HG03565 (cell line): ENCODE results near the gene FGFBP1.
A peak's percentile ranks its signal among the peaks of the same experiment; 100 is the strongest.

Source experiments
- ATAC-seq: cut with Tn5 transposase; IDR thresholded peaks from one replicate; pipeline ENCODE4 v1.9.1; 2021; ENCODE audit warnings: mild to moderate bottlenecking, moderate library complexity; ENCODE audit not compliant: unreplicated experiment

FGFBP1 gene

GRCh38 chr4:15913631-15913970 is 24.9 kb downstream of the FGFBP1 start:
- no peak for ATAC-seq

DNA sequence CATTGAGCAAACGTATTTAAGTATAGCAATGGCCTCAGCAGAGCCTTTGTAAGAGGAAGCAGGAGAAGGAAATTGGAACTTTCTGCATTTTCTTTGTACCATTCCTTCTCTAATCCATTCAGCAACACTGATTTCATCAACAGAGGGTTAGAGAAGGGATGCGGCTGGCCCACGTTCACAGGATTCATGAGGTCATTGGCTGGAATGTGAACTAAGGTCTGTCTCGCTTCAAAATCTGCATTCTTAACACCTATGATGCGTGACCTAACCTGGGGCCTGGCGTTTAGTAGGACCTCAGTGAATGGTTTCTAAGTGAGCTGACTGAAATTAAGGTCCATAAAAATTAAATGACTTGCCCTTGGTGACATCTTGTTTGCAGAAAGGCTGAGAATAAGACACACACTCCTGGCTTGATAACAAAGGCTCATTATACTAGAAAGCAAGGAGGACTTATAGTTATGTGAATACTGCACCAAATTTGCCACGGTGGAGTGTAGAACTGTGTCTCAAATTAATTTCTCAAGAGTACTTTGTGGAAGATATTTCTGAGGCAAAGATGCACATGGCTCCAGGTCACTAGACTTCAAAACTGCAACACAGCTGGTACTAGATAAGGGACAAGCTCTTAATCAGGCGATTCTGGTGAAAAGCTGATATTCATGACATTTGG is 25.4 kb downstream of the FGFBP1 start:
- ATAC-seq: no peak

- ATAC-seq: no peak
Measured at GRCh38 chr4:15912236-15912635, 26.3 kb downstream of the FGFBP1 start.

GRCh38 chr4:15910155-15910940 is 28.2 kb downstream of the FGFBP1 start:
- no peak for ATAC-seq

GRCh38 chr4:15907430-15907829 is 31.1 kb downstream of the FGFBP1 start:
- no peak for ATAC-seq

- ATAC-seq: no peak
Measured at GRCh38 chr4:15906020-15906443, 32.5 kb downstream of the FGFBP1 start.

DNA sequence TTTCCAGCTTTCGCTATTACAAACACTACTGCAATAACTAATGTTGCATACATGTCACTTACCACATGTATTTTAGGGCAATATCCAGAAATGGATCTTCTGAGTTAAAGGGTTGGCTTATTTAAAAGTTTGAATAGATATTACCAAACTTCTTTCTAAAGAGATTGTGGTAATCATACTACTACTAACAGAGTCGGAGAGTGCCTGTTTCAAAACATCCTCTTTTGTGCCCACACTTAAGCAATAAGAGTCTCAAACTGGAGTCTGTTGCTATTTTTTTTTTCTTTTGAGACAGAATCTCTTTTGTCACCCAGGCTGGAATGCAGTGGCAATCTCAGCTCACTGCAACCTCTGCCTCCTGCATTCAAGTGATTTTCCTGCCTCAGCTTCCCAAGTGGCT is 35.8 kb downstream of the FGFBP1 start:
- ATAC-seq: no peak

- no peak for ATAC-seq
Measured at GRCh38 chr4:15901998-15902397, 36.5 kb downstream of the FGFBP1 start.

DNA sequence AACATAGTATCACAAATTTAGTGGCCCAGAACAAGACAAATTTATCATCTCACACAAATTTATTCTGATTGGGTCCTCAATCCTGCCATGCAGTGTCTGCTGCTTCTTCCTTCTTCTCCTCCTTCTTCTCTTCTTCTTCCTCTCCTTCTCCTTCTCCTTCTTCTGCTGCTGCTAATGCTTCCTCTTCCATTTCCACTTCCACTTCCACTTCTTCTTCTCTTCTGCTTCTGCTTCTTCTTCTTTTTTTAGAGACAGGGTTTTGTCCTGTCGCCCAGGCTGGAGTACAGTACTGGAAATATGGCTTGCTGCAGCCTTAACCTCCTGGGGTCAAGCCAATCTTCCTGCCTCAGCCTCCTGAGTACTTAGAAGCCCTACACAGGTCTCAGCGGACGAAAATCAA is 37.5 kb downstream of the FGFBP1 start:
- no peak for ATAC-seq

GRCh38 chr4:15899511-15899910 is 39.0 kb downstream of the FGFBP1 start:
- ATAC-seq: no peak

- ATAC-seq: no peak
Measured at GRCh38 chr4:15898902-15899301, 39.6 kb downstream of the FGFBP1 start.

DNA sequence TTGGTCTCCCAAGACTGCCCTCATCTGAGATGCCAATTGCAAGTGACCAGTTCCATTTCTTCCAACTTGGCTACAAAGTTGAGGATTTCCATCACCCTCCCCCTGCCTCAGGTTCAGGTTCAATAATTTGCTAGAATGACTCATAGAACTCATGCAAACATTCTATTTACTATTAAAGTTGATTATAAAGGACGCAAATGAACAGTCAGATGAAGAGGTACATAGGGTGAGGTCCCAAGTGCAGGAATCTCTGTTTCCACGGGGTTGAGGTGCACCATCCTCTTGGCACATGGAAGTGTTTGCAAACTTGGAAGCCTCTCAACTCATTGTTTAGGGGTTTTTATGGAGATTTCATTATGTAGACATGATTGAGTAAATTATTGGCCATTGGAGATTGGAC is 41.0 kb downstream of the FGFBP1 start:
- no peak for ATAC-seq

DNA sequence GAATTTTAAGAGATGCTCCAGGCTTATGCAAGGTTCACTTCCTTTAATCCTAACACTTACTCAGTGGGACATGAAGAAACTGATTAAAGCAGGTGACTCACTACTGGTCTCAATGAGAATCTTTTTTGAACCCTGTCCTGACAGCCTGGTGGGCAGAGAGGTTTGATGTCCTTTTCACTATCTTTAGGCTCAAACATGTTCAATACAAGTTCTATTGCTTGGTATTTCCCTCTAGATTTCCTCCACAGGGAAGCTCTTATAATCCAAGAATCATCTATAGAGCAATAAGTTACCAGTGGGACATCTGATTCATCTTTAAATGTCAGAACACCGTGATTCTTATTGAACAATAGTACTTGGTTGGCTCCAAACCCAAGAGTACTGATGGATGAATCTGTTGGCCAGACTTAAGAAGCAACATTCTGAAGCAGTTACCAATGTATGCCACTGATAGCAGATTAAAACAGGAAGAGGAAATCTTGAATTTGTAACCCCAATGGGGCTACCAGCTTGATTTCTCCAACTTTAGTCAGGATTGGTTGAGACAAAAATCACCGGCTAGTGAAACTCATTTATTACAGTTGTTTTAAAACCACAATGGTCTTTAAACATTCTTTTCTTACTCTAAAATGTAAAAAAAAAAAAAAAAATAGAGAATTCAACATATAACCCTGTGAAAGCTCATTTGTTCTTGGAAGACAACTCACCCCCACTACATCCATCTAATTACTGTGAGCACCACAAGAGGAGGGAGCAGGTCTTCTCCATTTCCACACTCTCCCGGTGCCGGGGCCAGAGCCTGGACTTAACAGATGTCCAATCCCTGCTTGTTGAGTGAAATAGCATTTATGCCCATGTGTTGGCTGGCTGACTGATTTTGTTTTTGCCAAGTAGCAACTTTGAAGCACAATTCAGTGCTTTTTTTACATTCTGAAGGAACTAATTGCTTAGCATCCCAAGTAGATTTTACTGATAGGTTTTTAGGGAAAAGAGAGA is 43.3 kb downstream of the FGFBP1 start:
- no peak for ATAC-seq

DNA sequence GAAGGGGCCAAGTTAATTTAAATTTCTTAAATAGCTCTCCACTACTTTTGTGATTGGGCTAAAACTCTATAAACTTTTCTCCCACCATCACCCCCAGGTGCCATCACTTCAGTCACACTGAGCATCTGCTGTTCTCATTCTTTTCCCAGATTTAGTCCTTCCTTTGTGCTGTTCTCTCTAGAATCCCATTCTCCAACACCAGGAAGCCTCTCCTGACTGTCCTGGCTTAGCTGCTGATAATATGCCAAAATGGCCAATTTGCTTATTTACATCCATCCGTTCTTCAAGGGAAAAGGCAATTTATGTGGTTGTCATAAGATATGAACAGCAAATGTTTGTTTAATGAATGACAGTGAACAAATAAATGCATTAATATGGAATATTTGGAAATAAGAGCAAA is 44.1 kb downstream of the FGFBP1 start:
- ATAC-seq: no peak

GRCh38 chr4:15893962-15894361 is 44.6 kb downstream of the FGFBP1 start:
- no peak for ATAC-seq

- ATAC-seq: peak; percentile 62
Measured at GRCh38 chr4:15891312-15891711, 47.2 kb downstream of the FGFBP1 start.

GRCh38 chr4:15890246-15890829 is 48.2 kb downstream of the FGFBP1 start:
- ATAC-seq: no peak

GRCh38 chr4:15888515-15888914 is 50.0 kb downstream of the FGFBP1 start:
- ATAC-seq: no peak
